ENCODE data around the gene ARHGEF11. TPM values are rescaled to one million over a fixed set of nuclear protein-coding genes. Genes with fewer than 3 reads are reported as not detected.

The ARHGEF11 gene
- total and polyA plus RNA-seq, 8 donors = 9.1 to 21.0 (median 12.3) TPM

DNA sequence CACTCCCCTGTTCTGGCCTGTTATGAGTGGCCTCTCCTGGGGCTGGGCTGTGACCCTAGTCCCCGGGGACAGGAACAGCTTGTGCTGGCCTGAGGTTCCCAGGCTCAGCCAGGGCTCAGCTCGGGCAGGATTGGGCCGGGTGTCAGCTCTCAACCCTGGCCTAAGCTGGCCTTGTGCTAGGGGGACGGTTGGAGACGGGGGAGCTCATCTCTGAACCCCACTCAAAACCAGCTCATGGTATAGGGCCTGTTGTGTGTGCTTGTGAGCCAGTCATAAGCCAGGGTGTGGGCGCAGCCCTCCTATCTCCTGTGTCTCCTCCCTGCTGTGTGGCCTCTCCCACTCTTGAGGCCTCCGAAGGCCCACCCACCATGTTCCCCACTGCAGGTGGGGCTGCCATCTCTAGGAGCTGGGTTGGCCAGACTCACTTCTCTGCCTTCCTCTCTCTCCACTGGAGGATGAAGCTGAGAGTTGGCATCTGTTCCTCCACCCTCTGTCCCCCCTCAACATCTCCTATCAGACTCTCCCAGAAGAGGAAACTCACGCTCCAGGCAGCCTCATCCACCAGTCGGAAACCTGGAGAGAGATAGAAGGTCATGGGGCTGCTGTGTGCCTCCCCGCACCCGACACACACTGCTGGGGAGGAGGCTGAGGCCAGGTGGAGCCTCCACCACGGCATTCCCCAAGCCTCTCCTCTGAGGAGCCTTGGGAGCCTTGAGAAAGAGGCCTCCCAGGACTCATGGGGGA is 150.7 kb downstream of the ARHGEF11 start:
- TF ChIP-seq, protein P1, sequence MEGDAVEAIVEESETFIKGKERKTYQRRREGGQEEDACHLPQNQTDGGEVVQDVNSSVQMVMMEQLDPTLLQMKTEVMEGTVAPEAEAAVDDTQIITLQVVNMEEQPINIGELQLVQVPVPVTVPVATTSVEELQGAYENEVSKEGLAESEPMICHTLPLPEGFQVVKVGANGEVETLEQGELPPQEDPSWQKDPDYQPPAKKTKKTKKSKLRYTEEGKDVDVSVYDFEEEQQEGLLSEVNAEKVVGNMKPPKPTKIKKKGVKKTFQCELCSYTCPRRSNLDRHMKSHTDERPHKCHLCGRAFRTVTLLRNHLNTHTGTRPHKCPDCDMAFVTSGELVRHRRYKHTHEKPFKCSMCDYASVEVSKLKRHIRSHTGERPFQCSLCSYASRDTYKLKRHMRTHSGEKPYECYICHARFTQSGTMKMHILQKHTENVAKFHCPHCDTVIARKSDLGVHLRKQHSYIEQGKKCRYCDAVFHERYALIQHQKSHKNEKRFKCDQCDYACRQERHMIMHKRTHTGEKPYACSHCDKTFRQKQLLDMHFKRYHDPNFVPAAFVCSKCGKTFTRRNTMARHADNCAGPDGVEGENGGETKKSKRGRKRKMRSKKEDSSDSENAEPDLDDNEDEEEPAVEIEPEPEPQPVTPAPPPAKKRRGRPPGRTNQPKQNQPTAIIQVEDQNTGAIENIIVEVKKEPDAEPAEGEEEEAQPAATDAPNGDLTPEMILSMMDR (IDR thresholded peaks at IDR 0.05) = no peak
- WGBS, 2 donors = 70 to 72% methylated on average over 12 of the region's 12 CpGs
- no peaks in the 10 kb centered on the region for H3K4me1 ChIP-seq
- intact Hi-C loops (cut with DNase I) = no loop called here
- peak in 2 of 6 donors; percentile 28 to 32 for DNase-seq
- no peak for FAIRE-seq
- ATAC-seq = no peak
- H3K36me3 ChIP-seq = no peaks in the 10 kb centered on the region
- no peak overlapping the region for H3K27ac ChIP-seq
- H3K4me3 ChIP-seq = peak overlapping the region in 1 of 4 donors; percentile 30
- peaks cover 0 to 3% (median 0%) of the 10 kb centered on the region in 4 donors for H3K27me3 ChIP-seq
- H3K9me3 ChIP-seq = no peaks in the 10 kb centered on the region

DNA sequence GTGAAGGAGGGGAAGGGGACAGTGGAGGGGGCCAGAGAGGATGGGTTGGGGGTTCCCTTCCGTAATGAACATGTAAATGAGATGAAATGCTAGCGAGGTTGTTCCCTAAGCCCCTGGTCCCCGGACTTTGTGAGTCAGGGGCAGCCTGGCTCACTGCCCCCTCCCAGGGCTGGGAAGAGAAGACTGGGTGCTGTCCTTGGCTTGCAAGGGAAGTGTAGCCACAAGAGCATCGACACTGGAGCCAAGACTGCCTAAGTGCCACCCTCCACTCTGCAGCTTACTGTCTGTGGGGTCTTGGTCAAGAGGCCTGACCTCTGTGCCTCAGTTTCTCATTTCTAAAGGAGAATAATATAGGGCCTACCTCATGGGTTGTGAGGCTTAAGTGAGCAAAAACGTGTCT is 151.5 kb downstream of the ARHGEF11 start:
- Histone ChIP-seq H3K27ac (no peak overlapping the region), H3K4me3 (peak overlapping the region in 2 of 4 donors; percentile 21 to 30), H3K27me3 (peaks cover 0 to 3% (median 0%) of the 10 kb centered on the region in 4 donors), H3K4me1 (no peaks in the 10 kb centered on the region), H3K36me3 (no peaks in the 10 kb centered on the region), H3K9me3 (no peaks in the 10 kb centered on the region)
- no peak for ATAC-seq
- 37 to 41% methylated on average over 5 of the region's 5 CpGs for WGBS, 2 donors
- no peak for FAIRE-seq
- no peak for DNase-seq
- TF ChIP-seq, protein P1 (IDR thresholded peaks at IDR 0.05) = no peak
- intact Hi-C loops (cut with DNase I) = no loop called here

DNA sequence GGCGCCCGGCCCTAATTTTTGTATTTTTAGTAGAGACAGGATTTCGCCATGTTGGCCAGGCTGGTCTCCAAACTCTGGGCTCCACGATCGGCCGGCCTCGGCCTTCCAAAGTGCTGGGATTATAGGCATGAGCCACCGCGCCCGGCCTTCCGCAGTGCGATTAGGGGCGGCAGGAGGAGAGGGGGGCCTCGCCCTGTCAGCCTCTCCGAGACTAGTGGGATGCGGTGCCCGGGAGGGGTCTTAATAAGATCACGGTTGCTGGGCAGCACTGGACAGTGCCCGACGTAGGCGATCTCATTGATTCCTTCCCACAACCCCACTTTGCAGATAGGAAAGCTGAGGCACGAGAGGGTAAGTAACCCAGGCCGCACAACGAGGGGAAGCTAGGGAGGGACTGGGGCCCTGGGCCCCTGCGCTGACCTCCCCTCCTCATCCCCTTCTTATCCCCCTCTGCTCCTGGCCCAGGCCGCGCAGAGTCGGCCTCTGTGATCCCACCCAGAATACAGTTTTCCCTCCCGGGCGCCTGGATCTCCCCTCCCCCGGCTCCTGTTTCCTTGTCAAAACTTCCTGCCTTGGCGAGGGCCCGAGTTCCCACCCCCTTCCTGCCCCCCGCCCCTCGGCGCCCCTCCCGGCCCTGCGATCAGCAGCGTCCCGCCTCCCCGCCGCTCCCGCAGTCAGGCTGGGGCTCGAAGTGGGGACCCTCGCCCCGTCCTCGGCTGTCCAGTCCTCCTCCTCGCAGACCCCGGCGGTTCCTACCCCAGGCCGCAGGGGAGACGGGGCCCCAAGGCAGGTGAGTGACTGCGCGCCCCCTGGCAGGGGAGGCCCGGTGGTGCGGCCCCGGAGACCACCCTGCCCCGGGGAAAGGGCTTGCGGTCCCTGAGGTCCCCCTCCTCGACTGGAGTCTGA is 152.2 kb downstream of the ARHGEF11 start, which contains the start of gene PEAR1:
TSS of gene PEAR1 (plus strand) at position 671 of the 906 bp plus-strand sequence. CDS start 10,209 bp downstream, outside the sequence.
- Histone ChIP-seq H3K9me3 (no peaks in the 10 kb centered on the region), H3K27ac (no peak within 1 kb of the TSS), H3K36me3 (no peaks in the 10 kb centered on the region), H3K4me1 (no peaks in the 10 kb centered on the region), H3K4me3 (peak within 1 kb of the TSS in 2 of 4 donors; percentile 21 to 30), H3K27me3 (peaks cover 0 to 3% (median 0%) of the 10 kb centered on the region in 4 donors)
- WGBS, 2 donors = 21 to 28% methylated on average over 44 to 60 of the region's 60 CpGs
- FAIRE-seq = no peak
- no peak for ATAC-seq
- TF ChIP-seq, protein P1 (IDR thresholded peaks at IDR 0.05) = no peak
- intact Hi-C loops (cut with DNase I) = no loop called here
- peak in 1 of 6 donors; percentile 70 for DNase-seq

DNA sequence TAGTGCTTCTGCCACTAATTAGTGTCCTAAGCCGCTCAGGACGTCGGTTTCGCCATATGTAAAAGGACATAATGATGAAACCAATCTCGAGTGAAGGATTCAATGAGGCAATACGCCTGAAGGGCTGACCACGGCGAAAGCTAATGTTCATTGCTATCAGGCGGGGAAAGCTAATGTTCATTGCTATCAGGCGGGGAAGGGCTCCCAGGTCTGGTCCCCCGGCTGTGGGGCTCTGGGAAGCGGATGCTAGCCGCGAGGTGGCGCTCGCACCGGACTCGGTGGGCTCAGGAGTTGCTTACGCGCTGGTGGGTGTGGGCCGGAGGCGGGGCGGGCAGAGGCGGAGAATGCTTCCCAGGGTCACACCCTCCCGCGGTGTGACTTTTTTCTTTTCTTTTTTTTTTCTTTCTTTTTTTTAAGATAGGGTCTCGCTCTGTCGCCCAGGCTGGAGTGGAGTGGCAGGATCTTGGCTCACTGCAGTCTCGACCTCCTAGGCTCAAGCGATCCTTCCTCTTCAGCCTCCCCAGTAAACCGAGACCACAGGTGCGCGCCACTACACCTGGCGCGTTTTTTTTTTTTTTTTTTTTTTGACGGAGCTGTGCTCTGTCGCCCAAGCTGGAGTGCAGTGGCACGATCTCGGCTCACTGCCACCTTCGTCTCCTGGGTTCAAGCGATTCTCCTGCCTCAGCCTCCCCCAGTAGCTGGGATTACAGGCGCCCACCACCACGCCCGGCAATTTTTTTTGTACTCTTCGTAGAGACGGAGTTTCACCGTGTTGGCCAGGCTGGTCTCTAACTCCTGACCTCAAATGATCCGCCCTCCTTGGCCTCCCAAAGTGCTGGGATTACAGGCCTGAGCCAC is 153.1 kb downstream of the ARHGEF11 start:
- no peaks in the 10 kb centered on the region for H3K4me1 ChIP-seq
- TF ChIP-seq, protein P1 (IDR thresholded peaks at IDR 0.05) = peak; percentile 66 to 72 (median 70)
- H3K9me3 ChIP-seq = no peaks in the 10 kb centered on the region
- H3K4me3 ChIP-seq = peak overlapping the region in 1 of 4 donors; percentile 18
- H3K36me3 ChIP-seq = no peaks in the 10 kb centered on the region
- no peak overlapping the region for H3K27ac ChIP-seq
- DNase-seq = peak; percentile 77 to 96 (median 86)
- no peak for FAIRE-seq
- peak; percentile 89 to 95 (median 91) for ATAC-seq
- 5 to 8% methylated on average over 43 to 48 of the region's 48 CpGs for WGBS, 2 donors
- H3K27me3 ChIP-seq = peaks cover 0 to 3% (median 0%) of the 10 kb centered on the region in 4 donors
- intact Hi-C loops (cut with DNase I) = no loop called here

All from pancreas (tissue), 10 donors.